IPS-NIHi11 (cell line): ENCODE measurements around the gene ARHGEF26.

Source experiments
- DNase-seq: peaks from one replicate; pipeline ENCODE4 v3.0.0; 2012; ENCODE audit warnings: mixed read lengths, low spot score

Gene ARHGEF26

DNA sequence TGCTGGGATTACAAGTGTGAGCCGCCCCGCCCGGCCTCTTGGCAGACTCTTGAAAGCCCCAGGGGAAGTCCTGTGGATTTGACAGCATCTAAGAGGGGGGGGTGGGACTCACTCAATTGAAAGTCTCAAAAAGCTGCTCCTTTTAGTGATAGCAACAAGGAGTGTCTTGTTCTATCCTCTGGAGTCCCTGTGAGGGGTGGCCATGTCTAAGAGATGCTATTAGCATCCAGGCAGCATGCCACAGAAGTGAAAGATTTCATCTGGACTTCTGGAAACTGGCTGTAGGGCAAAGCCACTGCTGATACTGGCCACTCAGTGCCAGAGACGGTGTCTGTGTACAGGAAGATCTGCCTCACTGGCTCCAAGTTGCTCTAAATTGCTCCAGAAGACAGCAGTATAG, 129.1 kb downstream of the ARHGEF26 start:
- DNase-seq = no peak

DNA sequence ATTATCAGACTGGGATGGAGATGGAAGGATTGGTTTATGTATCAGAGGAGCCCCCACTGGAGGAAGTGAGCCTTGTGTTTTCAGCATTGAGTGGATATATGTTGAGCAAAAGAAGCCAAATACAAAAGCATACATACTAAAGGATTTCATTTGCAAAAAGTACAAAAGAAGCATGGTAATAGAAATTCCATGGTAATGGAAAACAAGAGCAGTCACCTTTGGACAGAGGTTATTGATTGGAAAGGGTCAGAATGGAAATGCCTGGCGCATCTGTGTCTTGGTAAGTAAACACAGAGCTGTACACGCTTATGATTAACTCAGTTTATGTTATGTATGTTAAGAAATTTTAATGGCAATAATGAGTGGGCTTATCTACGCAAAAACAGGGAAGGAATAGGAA, 130.4 kb downstream of the ARHGEF26 start:
- DNase-seq = no peak

DNA sequence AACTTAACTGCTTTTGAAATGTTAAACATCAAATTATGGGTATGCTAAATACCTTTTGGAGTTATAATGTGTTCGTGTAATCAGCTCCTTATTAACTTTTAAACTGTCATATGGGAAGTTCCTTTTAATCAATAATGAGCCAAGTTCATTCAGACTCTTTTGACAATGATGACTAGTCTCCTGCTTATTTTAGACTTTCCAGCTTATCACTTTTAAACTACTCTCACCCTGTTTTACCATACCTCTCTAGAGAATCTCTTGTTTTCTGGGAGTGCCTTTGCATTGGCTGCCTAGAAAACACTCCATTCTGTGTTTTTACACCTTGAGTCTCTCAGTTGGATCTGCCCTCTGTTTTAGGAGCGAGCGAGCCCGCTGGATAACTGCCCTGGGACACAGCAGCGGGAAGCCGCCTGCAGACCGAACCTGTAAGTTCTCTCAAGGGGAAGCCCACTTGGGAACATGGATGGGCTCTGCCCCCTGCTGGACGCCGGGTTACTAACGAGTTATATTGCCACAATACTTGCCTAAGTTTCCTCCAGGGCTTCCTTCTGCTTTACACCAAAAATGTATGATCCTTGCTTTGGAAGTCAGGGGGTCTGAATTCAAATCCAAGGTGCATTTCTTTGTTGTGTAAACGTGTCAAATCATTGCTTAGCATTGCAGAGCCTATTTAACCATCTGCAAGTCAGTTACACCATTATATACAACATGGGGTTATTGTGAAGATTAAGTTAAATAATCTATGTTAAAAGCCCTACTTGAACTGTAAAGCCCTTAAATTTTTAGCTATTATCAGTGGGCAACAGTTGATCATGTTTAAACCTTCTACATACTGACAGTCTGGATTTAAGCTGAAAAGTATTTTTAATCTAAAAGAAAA, 131.8 kb downstream of the ARHGEF26 start:
- DNase-seq = peak; percentile 87

DNA sequence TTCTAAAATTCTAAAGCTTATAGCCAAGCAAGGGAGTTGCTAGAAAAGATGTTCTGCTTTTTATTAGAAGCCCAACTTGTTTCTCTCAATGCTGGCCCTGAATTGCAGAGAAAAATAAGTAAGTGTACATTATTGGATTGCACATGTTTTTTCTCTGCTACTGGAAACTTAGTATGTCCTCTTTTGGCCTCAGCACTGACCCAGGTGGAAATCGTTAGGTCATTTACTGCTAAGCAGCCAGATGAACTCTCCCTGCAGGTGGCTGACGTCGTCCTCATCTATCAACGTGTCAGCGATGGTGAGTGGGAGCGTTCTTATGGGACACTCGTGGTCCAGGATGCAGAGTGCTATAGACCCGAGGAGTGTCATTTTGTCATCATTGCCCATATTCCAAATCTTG, 133.3 kb downstream of the ARHGEF26 start:
- no peak for DNase-seq

DNA sequence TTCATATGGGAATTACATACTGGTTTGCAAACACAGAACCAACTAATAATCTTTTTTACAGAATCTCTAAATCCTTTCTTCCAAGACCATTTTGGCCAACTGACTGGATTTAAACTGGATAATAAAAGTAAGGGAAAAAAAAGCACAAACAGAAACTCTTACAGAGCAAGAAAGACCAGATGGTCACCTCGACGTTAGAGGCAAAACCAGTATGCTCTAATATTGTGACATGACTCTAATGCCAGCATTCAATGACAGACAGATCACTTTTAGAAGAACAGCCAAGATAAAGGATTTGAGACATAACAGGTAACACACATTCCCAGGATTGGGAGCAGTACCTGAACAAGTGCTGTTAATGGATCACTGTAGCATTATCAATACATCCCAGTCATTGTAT, 152.2 kb downstream of the ARHGEF26 start:
- DNase-seq = no peak

DNA sequence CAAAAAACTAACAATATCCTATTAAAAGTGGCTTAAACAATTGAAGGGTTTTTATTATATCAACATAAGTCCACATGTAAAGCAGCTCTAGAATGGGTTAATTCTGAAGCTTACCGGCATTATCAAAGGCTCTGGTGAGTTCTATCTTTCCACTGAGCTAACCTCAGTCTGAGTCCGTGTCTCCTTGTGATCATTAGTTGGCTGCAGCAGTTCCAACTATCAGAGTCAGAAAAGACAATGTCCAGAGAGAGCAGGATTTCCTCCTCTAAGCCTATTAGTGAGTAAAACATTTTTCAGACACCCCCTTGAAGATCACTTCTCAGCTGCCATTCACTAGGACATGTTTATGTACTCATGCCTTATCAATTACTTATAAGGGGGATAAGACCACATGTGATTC, 153.2 kb downstream of the ARHGEF26 start:
- no peak for DNase-seq

DNA sequence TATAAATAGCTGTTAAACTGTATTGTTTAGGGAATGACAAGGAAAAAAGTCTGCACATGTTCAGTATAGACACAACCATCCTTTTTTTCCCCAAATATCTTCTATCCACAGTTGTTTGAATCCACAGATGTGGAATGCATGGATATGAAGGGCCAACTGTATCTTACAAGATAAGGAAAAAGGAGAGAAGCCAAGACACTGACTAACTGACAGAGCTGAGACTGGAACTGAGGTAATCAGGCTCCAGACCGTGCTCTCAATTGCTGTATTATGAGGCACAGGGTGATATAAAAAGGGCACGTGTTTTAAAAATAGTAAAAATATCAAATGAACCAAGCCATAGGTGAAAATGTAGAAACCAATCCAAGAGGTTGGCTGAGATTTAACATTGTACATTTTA, 154.1 kb downstream of the ARHGEF26 start:
- DNase-seq = no peak

DNA sequence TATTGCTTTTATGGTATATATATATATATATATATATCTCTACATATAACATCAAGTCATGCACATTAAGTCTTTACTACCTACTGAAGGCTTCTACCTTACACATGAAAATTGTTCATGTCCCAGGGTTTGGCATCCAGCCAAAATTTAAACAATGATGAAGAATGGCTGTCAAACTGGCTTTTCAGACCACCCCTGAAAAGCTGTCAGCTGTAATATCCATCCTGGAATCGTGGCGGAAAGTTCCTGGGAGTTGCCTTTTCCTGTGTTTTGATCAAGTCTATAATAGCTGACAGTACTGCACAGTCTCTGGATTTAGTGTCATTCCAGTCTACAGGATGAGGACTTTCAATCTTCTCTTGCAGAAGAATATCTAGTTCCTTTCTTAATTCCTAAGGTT, 154.8 kb downstream of the ARHGEF26 start:
- no peak for DNase-seq

DNA sequence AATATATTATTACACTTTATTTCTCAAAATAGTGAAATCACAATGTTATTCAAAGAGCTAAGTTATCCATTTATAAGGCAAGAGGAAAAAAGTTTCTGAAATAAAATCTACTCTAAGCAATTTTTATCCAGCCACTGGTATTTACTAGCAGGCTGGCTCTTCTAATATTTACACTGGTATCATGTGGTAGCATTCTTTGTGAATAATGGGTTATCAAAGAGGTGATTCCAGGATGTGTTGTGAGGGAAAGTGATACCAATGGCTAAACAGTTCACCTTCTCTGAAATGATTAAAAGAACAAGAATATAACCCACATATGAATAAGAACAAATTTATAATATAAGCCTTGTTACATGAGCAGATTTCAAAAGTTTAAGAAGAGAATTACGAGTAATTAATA, 159.0 kb downstream of the ARHGEF26 start:
- no peak for DNase-seq

DNA sequence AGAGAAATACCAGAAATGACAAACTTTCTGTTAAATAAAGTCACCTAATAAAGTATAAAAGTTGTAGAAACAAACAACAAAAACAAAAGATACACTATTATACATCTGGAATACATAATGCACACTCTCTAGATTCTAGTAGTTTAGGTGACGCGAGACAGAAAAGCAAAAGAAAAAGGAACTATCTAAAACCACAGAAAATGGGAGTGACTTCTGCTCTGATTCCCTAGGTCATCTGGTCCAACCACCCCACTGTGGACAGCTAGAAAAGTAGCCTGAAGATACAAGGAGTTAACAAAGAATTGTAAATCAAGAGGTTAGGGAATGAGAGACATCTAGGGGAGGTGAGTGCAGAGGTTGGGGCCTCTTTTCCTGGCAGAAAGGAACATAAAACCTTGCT, 164.0 kb downstream of the ARHGEF26 start:
- DNase-seq = no peak

DNA sequence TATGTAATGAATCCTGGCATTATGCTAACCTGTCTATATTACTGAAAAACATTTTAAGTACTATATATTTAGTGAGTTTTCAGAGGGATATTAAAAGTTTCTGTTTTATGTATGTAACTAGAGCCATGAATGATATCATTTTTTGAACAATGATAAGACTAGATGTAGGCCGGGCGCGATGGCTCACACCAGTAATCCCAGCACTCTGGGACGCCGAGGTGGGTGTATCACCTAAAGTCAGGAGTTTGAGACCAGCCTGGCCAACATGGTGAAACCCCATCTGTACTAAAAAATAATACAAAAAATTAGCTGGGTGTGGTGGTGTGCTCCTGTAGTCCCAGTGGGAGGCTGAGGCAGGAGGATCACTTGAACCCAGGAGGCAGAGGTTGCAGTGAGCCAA, 169.0 kb downstream of the ARHGEF26 start:
- no peak for DNase-seq

DNA sequence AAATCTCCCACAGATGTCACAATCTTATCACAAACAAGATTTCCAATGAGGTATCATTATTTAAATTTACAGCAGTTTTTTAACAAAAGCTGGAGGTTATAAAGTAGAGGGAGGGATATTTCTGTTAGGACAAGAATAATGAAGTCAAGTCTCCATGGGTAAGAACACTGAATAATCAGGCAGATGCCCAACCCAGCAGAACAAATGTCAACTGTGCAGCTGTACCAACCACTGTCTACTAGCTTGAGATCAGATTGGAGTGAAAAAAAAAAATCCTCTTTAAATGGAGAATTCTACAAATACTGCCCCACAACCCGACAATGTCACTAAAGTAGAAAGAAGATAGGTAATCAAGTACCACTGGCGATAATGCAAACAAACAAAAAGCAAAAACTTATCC, 172.8 kb downstream of the ARHGEF26 start:
- no peak for DNase-seq

DNA sequence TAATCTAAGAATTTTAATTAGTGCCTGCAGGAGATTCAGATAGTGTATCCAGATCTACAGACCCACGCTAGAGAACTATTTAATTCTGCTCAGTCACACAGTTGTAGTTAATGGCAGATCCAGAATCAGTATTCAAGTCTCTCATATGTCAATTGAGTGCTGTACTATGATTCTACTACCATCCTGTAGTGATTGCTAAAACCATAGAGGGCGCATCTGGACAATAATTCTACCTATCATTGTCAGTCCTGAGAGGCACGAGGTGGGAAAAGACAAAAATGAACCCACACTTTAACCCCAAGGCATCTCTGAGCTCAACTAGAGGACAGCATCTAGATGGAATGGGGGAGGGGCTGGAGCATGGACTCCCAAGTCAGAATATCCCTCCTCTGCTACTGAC, 180.4 kb downstream of the ARHGEF26 start:
- no peak for DNase-seq

DNA sequence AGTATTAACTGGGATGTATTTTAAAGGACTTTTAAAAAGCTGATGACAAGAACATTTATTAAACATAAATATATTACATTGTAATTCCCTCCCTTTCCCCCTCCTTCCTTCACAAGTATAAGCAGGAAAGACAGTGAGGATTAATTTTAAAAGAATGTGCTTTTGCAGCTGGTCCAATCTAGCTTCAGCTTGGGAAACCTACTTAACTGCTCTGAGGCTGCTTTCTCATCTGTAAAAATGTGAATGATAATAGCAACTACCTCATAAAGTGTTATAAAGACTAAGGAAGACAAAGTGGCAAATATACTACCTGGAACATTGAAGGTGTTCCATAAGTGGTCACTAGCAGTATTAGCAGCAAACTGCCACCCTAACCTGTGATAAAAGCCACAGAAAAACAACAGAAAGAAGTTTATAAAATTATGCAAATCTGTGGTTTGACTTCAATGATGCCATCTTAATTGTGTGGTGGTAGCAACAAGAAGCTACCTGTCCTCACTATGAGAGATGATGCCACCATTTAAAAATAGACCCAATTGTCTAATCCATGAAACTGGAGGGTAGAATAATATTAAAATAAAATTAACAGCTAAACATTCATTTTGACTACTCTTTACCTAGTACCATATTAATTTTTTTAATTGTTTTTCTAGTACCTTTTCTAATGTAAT, 183.1 kb downstream of the ARHGEF26 start:
- DNase-seq = no peak

DNA sequence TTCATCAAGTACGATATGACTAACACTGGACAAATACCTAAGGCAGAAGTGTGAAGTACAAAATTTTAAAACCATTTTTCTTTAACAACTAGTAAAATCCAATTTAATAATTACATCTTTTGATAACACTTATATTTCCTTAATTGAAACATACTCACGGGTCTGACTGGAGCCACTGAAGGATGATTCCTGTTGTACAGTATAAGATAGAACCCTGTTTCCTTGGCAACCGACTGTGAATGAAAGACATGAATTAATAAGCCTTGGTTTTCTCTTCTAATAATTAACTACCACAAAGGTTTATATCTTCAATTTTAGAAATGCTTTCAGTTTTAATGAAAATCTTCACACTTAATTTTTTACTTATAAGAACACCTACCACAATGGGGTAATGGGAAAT, 183.7 kb downstream of the ARHGEF26 start:
- no peak for DNase-seq

DNA sequence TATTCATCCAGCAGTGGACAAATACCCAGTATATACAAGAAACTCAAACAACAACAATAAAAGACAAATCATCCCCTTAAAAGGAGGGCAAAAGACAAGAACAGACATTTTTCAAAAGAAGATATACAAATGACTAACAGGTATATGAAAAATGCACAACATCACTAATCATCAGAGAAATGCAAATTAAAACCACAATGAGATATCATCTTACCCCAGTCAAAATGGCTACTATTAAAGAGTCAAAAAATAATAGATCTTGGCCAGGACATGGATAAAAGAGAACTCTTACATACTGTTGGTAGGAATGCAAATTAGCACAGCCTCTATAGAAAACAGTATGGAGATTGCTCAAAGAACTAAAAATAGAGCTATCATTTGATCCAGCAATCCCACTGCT, 186.2 kb downstream of the ARHGEF26 start:
- DNase-seq = no peak
